GDM1 (cell line): Measurements from ENCODE around the gene RIPK4.
"Not testable (repeated sequence)": the region's sequence is repeated elsewhere in the genome, so short reads cannot be mapped to it uniquely, and the experiment has no call there.

ENCODE experiments used
- DNase-seq: peaks from one replicate; lab custom pipeline; 2025; lab: John Stamatoyannopoulos, UW

Gene RIPK4

GRCh38 chr21:41714299-41714865 lies 52.5 kb downstream of the RIPK4 start:
- DNase-seq = not testable (repeated sequence)

GRCh38 chr21:41713495-41714281 lies 53.2 kb downstream of the RIPK4 start:
- DNase-seq = no peak

DNA sequence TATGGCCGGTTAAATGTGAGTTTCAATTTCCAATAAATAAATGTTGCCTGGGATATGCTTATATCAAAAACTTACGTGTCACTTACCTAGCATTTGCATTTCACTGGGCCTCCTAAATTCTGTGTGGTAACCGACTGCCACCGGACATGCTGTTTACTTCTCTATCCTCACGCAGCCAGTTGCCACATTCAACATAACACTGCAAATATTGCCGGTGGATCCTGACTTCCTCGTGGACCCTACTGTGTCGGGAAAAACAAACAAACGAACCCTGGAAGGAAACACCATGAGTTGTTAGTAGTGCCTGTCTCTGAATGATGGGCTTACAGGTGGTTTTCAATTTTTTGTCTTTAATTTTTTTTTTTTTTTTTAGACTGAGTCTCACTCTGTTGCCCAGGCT lies 54.1 kb downstream of the RIPK4 start:
- no peak for DNase-seq

GRCh38 chr21:41712201-41712600 lies 54.7 kb downstream of the RIPK4 start:
- no peak for DNase-seq

- no peak for DNase-seq
Observed at GRCh38 chr21:41711416-41712007, 55.3 kb downstream of the RIPK4 start.

DNA sequence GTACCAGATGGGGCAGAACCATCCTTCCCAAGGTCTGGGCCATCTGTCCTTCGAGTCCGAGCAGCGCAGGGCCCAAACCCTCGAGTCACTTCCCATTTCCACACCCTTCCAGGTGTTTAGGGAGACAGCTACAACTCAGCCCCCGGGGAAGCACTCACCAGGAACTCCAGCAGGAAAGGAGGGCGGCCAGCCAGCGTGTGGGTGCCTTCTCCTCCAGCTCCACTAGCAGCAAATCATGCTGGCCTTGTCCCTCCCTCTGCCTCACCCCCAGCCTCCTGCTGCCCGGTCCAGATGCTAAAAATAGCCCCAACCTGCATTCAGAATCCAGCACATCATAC lies 56.1 kb downstream of the RIPK4 start:
- no peak for DNase-seq

GRCh38 chr21:41709965-41710822 lies 56.7 kb downstream of the RIPK4 start:
- DNase-seq = no peak

GRCh38 chr21:41709166-41709565 lies 57.7 kb downstream of the RIPK4 start:
- no peak for DNase-seq

- DNase-seq = no peak
Observed at GRCh38 chr21:41707960-41708330, 58.9 kb downstream of the RIPK4 start.

DNA sequence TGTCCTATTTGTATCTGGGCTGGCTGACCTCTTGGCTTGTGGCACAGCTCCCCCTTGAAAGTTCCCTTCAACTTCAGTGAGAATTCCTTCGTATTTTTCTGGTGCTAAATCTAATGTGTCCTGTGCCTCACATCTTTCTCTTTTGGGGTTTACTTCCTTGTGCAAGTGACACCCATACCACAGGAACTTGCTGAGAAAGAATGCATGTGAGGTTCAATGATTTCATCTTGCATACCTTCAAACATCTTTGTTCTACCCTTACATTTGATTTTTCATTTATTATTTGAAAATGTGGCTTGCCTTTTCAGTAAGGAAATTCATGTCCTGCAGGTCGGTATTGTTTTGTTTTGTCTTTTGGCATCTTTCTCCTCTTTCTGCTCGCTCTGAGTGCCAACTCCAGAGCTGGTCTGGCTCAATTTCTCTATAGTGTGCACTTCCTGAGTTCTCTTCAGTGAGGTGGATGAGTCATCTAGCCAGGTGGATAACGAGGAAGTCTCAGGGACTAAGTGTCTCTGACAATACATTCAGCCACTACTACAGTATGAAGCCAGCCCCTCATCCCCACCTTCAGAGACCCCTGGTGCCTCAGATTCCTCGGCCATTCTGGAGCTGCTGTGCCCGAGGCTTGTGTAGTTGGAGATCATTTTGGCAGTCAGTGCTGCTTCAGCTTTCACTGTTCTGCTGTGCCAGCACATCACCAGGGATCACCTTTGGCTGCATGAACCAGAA lies 59.5 kb downstream of the RIPK4 start:
- no peak for DNase-seq

GRCh38 chr21:41706678-41707077 lies 60.2 kb downstream of the RIPK4 start:
- DNase-seq = no peak

DNA sequence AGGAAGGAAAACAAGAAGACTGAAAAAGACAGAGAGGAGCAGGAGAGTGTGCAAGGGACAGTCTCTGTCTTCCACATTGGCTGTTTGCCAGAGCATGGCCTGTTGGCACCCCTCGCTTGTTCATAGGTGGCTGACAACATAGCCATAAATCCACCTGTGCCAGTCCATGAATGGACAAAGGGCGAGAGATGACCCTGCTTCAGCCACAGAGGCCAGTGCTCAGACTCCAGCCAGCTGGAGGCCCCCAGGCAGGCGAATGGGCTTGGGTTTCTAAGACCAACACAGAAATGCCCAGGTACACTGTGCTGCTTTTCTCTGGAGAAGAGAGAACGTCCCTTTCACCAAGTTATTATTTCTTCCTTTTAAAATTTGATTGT lies 60.6 kb downstream of the RIPK4 start:
- DNase-seq = no peak

- DNase-seq = no peak
Observed at GRCh38 chr21:41705546-41706262, 61.1 kb downstream of the RIPK4 start.

DNA sequence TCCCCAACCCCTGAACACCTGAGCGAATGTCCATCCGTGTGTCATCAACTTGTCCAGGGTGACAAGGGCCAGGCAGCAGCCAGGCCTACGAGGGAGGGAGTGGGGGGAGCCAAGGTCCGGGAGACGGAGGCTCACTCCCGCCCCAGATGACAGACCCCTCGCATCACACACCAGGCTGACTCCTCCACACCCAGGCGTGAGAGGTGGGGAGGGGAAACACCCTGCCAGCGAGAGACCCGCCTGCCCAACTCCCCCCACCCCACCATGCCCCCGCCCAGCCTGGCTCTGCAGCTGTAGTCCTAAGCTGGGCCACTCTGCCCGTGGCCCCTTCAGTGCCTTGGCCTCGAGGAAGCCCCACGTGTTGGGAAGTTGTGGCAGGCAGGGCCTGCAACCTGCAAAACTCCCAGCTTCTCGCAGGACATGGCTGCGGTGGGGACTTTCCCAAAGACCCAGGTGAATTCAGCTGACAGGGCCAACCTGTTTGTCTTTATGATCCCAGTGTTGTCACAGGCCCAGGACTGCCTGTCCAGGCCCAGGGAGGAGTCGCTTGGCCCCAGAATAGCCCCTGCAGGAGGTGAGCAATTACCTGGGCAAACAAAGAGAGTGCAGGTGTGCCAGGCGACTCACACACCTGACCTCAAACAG lies 62.9 kb downstream of the RIPK4 start:
- DNase-seq = no peak

DNA sequence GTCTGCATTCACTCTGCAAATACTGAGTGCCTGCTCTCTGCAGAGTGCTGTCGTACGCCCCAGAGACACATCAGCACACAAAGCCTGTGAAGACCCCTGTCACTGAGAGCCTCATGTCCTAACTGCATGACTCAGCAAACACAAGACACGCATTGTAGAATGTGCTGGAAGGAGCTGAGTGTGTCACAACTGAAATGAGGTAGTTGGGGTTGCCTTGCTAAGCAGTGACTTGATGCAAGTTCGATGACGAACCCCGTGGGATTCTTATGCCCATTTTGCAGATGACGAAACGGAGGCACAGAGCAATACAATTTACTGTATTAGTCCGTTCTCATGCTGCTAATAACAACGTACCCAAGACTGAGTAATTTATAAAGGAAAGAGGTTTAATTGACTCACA lies 65.1 kb downstream of the RIPK4 start:
- no peak for DNase-seq

- DNase-seq = no peak
Observed at GRCh38 chr21:41699311-41699710, 67.5 kb downstream of the RIPK4 start.

DNA sequence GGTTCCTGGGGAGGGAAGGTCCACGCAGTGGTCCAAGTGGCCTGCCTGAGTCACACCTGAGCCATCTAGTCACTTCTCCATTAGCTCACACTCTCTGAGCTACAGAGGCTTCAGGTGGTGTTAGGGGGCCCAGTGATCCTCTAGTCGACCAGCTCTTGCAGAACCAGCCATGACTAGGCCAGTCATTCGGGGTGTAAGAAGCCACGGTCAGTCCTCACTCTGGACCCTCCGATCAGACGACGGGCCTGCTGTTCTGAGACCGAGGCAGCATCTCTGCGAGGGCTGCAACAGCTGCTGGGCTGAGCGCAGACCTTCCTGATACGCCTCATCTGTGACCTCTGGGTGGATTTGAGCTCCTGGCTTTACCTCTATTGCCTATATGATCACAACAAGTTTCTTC lies 68.8 kb downstream of the RIPK4 start:
- DNase-seq = no peak

DNA sequence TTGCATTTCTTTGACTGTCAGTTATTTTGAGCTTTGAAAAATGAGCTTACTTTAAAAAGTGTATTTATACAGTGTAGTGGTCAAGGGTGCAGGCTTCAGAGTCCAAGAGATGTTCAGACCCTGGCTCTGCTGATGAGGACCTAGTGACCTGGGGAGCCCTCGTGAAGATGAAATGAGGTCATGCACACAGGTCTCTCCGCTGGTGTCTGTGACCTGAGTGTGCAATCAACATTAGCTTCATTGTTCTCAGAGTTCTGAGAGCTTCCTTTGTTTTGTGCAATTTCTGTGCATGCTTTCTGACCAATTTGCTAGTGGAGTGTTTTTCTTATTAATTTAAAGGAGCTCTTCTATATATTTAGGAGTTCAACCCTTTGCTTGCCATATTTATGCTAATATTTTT lies 71.3 kb downstream of the RIPK4 start:
- no peak for DNase-seq

DNA sequence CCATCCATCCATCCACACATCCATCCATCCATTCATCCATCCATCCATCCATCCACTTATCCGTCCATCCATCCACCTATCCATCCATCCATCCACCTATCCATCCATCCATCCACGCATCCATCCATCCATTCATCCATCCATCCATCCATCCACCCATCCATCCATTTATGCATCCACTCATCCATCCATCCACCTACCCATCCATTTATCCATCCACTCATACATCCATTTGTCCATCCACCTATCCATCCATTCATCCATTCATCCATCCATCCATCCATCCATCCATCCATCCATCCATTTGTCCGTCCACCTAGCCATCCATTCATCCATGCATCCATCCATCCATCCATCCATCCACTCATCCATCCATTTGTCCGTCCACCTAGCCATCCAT lies 72.8 kb downstream of the RIPK4 start:
- DNase-seq = not testable (repeated sequence)

GRCh38 chr21:41692185-41692565 lies 74.7 kb downstream of the RIPK4 start:
- no peak for DNase-seq
